K562 (cell line): Measurements from ENCODE around the gene TMC1.

Source experiments
- ATF4 ChIP-seq: fragments of 450-650 bp; formaldehyde crosslinking; IDR thresholded peaks from 2 replicates; pipeline ENCODE4 v1.4.0; 2022; ENCODE audit warnings: mild to moderate bottlenecking, moderate library complexity
- BCOR ChIP-seq: fragments of 450-650 bp; IDR thresholded peaks from 2 replicates; pipeline ENCODE4 v1.6.1; 2016
- CBX5 ChIP-seq: IDR thresholded peaks from 2 replicates; pipeline ENCODE4 v1.6.1; 2014; ENCODE audit warnings: low read depth, borderline replicate concordance
- CHD2 ChIP-seq: IDR thresholded peaks from 2 replicates; pipeline ENCODE4 v1.6.1; 2011; ENCODE audit warnings: low read depth, low read length
- CTCF ChIP-seq, 3 experiments: IDR thresholded peaks in 2 of 3; conservative IDR thresholded peaks in 1 of 3; 2 replicates each; pipeline ENCODE4 v1.5.1; 2011 to 2012; ENCODE audit warnings: low read length in 3 of 3, mild to moderate bottlenecking in 3 of 3, control low read depth in 2 of 3, improper control_type of control experiment in 1 of 3, inconsistent platforms in 1 of 3, low read depth in 1 of 3, mixed read lengths in 1 of 3, moderate library complexity in 1 of 3; ENCODE audit not compliant: insufficient read depth in 2 of 3
- E2F1 ChIP-seq: sonication (generic); formaldehyde crosslinking; IDR thresholded peaks from 2 replicates; pipeline ENCODE4 v1.8.1; 2023; ENCODE audit warnings: mild to moderate bottlenecking, missing genetic modification reagents, moderate library complexity
- MYBL2 ChIP-seq, 2 experiments: fragments of 450-650 bp in 1 of 2; sonication (generic) in 1 of 2; formaldehyde crosslinking in 1 of 2; IDR thresholded peaks; 2 replicates each; pipeline versions ENCODE4 v1.6.1 to v1.8.1; 2017 to 2022; ENCODE audit warnings: borderline replicate concordance in 1 of 2, inconsistent platforms in 1 of 2, low read depth in 1 of 2, mild to moderate bottlenecking in 1 of 2, missing genetic modification reagents in 1 of 2, moderate library complexity in 1 of 2
- POLR2A ChIP-seq: fragments of 450-650 bp; conservative IDR thresholded peaks from 2 replicates; pipeline ENCODE4 v1.6.1; 2016
- RFX1 ChIP-seq: fragments of 450-650 bp; IDR thresholded peaks from 2 replicates; pipeline ENCODE4 v1.6.1; 2016; ENCODE audit warnings: mild to moderate bottlenecking, moderate library complexity
- TAF1 ChIP-seq: IDR thresholded peaks from 2 replicates; pipeline ENCODE4 v1.6.1; 2011; ENCODE audit warnings: mild to moderate bottlenecking, low read length, moderate library complexity; ENCODE audit not compliant: insufficient read depth, control insufficient read depth, severe bottlenecking; ENCODE audit errors: extremely low read depth
- TF ChIP-seq, protein P1 (sequence below): fragments of 450-650 bp; conservative IDR thresholded peaks from 2 replicates; pipeline ENCODE4 v1.6.1; 2016; ENCODE audit warnings: missing genetic modification characterization, low read depth, mild to moderate bottlenecking, missing compliant biosample characterization, moderate library complexity
- TF ChIP-seq, protein P2 (sequence below): fragments of 450-650 bp; IDR thresholded peaks from 2 replicates; pipeline ENCODE4 v1.6.1; 2016; ENCODE audit warnings: low read depth

- TF ChIP-seq TAF1 (no peak), POLR2A (no peak), BCOR (no peak), RFX1 (no peak), MYBL2 (IDR thresholded peaks at IDR 0.05; ENCODE audit: low read depth) (no peak), MYBL2 (CRISPR knock-in tag; IDR thresholded peaks at IDR 0.05; ENCODE audit: borderline replicate concordance) (no peak), ATF4 (no peak), CBX5 (no peak), CHD2 (no peak), CTCF (IDR thresholded peaks at IDR 0.05 in 2 of 3, conservative IDR thresholded peaks at IDR 0.05 in 1 of 3; ENCODE audit: insufficient read depth in 2 of 3, low read depth in 1 of 3, low read length in 3 of 3) (no peak), E2F1 (CRISPR knock-in tag) (no peak)
- TF ChIP-seq, protein P1, sequence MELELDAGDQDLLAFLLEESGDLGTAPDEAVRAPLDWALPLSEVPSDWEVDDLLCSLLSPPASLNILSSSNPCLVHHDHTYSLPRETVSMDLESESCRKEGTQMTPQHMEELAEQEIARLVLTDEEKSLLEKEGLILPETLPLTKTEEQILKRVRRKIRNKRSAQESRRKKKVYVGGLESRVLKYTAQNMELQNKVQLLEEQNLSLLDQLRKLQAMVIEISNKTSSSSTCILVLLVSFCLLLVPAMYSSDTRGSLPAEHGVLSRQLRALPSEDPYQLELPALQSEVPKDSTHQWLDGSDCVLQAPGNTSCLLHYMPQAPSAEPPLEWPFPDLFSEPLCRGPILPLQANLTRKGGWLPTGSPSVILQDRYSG (tag) = no peak
- TF ChIP-seq, protein P2, sequence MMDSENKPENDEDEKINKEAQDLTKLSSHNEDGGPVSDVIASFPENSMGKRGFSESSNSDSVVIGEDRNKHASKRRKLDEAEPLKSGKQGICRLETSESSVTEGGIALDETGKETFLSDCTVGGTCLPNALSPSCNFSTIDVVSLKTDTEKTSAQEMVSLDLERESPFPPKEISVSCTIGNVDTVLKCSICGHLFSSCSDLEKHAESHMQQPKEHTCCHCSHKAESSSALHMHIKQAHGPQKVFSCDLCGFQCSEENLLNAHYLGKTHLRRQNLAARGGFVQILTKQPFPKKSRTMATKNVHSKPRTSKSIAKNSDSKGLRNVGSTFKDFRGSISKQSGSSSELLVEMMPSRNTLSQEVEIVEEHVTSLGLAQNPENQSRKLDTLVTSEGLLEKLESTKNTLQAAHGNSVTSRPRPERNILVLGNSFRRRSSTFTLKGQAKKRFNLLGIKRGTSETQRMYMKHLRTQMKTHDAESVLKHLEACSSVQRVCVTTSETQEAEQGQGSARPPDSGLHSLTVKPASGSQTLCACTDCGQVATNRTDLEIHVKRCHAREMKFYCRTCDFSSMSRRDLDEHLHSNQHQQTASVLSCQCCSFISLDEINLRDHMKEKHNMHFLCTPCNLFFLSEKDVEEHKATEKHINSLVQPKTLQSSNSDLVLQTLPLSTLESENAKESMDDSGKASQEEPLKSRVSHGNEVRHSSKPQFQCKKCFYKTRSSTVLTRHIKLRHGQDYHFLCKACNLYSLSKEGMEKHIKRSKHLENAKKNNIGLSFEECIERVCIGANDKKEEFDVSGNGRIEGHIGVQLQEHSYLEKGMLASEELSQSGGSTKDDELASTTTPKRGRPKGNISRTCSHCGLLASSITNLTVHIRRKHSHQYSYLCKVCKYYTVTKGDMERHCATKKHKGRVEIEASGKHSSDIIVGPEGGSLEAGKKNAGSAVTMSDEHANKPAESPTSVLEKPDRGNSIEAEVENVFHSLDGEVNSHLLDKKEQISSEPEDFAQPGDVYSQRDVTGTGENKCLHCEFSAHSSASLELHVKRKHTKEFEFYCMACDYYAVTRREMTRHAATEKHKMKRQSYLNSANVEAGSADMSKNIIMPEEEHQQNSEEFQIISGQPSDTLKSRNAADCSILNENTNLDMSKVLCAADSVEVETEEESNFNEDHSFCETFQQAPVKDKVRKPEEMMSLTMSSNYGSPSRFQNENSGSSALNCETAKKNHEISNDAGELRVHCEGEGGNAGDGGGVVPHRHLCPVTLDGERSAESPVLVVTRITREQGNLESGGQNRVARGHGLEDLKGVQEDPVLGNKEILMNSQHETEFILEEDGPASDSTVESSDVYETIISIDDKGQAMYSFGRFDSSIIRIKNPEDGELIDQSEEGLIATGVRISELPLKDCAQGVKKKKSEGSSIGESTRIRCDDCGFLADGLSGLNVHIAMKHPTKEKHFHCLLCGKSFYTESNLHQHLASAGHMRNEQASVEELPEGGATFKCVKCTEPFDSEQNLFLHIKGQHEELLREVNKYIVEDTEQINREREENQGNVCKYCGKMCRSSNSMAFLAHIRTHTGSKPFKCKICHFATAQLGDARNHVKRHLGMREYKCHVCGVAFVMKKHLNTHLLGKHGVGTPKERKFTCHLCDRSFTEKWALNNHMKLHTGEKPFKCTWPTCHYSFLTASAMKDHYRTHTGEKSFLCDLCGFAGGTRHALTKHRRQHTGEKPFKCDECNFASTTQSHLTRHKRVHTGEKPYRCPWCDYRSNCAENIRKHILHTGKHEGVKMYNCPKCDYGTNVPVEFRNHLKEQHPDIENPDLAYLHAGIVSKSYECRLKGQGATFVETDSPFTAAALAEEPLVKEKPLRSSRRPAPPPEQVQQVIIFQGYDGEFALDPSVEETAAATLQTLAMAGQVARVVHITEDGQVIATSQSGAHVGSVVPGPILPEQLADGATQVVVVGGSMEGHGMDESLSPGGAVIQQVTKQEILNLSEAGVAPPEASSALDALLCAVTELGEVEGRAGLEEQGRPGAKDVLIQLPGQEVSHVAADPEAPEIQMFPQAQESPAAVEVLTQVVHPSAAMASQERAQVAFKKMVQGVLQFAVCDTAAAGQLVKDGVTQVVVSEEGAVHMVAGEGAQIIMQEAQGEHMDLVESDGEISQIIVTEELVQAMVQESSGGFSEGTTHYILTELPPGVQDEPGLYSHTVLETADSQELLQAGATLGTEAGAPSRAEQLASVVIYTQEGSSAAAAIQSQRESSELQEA = no peak
Measured at GRCh38 chr9:72537671-72538070, 16.3 kb downstream of the TMC1 start.
